Skeletal muscle satellite cell (primary cell): ENCODE data around the gene UBAP1L.
"Not testable (repeated sequence)": the region's sequence is repeated elsewhere in the genome, so short reads cannot be mapped to it uniquely, and the experiment has no call there.

Experiments used
- H3K27me3 ChIP-seq: 2 replicates; pipeline ENCODE4 v1.7.0; 2013; ENCODE audit warnings: low read length; ENCODE audit not compliant: control insufficient read depth, insufficient read depth
- H3K36me3 ChIP-seq: 2 replicates; pipeline ENCODE4 v1.7.0; 2013; ENCODE audit warnings: mild to moderate bottlenecking, control low read depth, low read length; ENCODE audit not compliant: insufficient read depth
- H3K4me1 ChIP-seq: 2 replicates; pipeline ENCODE4 v1.7.0; 2013; ENCODE audit warnings: low read length; ENCODE audit not compliant: control insufficient read depth, insufficient read depth
- H3K4me2 ChIP-seq: 2 replicates; pipeline ENCODE4 v1.7.0; 2013; ENCODE audit warnings: mild to moderate bottlenecking, low read length
- H3K4me3 ChIP-seq: 2 replicates; pipeline ENCODE4 v1.7.0; 2013; ENCODE audit warnings: low read length
- H3K9ac ChIP-seq: 2 replicates; pipeline ENCODE4 v1.7.0; 2013; ENCODE audit warnings: mild to moderate bottlenecking, low read depth, low read length, moderate library complexity
- H3K9me3 ChIP-seq: replicated peaks from 2 replicates; pipeline ENCODE4 v1.7.0; 2013; ENCODE audit warnings: mild to moderate bottlenecking, control low read depth, low read length

Gene UBAP1L

DNA sequence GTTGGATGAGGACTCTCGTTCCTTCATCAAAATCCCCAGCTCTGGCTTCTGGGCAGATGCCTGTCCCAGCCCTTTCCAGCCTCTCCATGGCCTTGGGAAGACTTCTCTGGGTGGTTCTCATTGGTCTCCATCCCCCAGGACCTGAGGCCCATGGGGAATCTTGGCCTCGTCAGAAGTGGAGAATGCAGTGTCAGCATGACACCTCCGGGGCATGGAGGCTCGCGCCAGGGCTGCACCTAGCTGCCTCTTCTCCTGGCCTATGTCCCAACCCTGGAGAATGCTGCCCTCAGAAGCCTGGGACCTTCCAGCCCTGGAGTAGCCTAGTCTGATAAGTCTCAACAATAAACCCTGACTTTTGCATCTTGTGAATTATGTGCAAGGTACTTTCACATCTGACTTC lies 35.4 kb downstream of the UBAP1L start:
- no peak overlapping the region for H3K4me3 ChIP-seq
- H3K9ac ChIP-seq, result no peak overlapping the region
- H3K4me1 ChIP-seq, result no peaks in the 10 kb centered on the region
- H3K27me3 ChIP-seq, result peaks cover 61% of the 10 kb centered on the region
- H3K36me3 ChIP-seq, result no peaks in the 10 kb centered on the region
- H3K4me2 ChIP-seq, result no peak overlapping the region
- H3K9me3 ChIP-seq, result no peaks in the 10 kb centered on the region

DNA sequence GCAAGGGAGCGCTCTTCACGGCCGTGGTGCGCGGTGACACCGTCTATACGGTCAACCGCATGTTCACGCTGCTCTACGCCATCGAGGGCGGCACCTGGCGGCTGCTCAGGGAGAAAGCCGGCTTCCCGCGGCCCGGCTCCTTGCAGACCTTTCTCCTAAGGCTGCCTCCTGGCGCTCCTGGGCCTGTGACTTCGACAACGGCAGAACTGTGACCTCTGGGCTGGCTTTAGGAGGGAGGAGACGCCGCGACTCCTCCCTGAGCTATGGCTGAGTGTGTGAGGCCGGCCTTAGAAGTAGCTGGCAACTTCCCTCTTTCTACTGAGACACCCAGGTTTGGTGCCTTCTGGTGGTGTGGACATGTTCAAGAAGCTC lies 37.0 kb downstream of the UBAP1L start:
- H3K36me3 ChIP-seq, result no peaks in the 10 kb centered on the region
- H3K4me2 ChIP-seq, result peak overlapping the region; percentile 52
- H3K9ac ChIP-seq, result no peak overlapping the region
- H3K4me3 ChIP-seq, result no peak overlapping the region
- peaks cover 47% of the 10 kb centered on the region for H3K27me3 ChIP-seq
- H3K4me1 ChIP-seq, result no peaks in the 10 kb centered on the region
- H3K9me3 ChIP-seq, result no peaks in the 10 kb centered on the region

DNA sequence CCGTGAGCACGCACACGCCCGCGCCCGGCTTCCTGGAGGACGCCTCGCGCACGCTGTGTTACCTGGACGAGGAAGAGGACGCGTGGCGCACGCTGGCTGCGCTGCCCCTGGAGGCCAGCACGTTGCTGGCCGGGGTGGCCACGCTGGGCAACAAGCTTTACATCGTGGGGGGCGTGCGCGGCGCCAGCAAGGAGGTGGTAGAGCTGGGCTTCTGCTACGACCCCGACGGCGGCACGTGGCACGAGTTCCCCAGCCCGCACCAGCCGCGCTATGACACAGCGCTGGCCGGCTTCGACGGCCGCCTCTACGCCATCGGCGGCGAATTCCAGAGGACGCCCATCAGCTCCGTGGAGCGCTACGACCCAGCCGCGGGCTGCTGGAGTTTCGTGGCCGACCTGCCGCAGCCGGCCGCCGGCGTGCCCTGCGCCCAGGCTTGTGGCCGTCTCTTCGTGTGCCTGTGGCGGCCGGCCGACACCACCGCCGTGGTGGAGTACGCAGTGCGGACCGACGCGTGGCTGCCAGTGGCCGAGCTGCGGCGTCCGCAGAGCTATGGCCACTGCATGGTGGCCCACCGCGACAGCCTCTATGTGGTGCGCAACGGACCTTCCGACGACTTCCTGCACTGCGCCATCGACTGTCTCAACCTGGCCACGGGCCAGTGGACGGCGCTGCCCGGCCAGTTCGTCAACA lies 37.6 kb downstream of the UBAP1L start:
- H3K4me3 ChIP-seq, result no peak overlapping the region
- H3K4me2 ChIP-seq, result peak overlapping the region; percentile 52
- H3K9me3 ChIP-seq, result no peaks in the 10 kb centered on the region
- H3K36me3 ChIP-seq, result no peaks in the 10 kb centered on the region
- no peak overlapping the region for H3K9ac ChIP-seq
- peaks cover 42% of the 10 kb centered on the region for H3K27me3 ChIP-seq
- no peaks in the 10 kb centered on the region for H3K4me1 ChIP-seq

DNA sequence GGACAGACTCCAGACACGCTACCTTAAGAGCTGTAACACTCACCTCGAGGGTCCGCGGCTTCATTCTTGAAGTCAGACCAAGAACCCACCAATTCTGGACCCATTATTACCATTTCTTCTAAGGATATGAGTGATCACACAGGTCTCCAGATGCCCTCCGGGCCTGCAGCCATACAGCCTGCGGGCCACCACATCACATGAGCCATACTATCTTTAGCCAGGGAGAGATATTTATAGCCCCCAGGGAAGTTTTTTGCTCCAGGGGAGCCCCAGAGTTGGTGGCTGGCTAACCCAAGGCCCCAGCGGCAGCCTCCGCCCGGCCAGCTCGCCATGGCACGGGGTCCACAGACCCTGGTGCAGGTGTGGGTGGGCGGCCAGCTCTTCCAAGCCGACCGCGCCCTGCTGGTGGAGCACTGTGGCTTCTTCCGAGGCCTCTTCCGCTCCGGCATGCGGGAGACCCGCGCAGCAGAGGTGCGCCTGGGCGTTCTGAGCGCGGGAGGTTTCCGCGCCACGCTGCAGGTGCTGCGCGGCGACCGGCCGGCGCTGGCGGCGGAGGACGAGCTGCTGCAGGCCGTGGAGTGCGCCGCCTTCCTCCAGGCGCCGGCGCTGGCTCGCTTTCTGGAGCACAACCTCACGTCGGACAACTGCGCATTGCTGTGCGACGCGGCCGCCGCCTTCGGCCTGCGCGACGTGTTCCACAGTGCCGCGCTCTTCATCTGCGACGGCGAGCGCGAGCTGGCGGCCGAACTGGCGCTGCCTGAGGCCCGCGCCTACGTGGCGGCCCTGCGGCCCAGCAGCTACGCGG lies 38.3 kb downstream of the UBAP1L start, which contains the start of gene KBTBD13:
TSS of gene KBTBD13 (plus strand) at position 261 of the 805 bp plus-strand sequence. CDS start at position 331, 70 bp downstream.
- peaks cover 37% of the 10 kb centered on the region for H3K27me3 ChIP-seq
- no peaks in the 10 kb centered on the region for H3K9me3 ChIP-seq
- H3K36me3 ChIP-seq, result no peaks in the 10 kb centered on the region
- no peak within 1 kb of the TSS for H3K4me2 ChIP-seq
- no peaks in the 10 kb centered on the region for H3K4me1 ChIP-seq
- H3K9ac ChIP-seq, result no peak within 1 kb of the TSS
- H3K4me3 ChIP-seq, result no peak within 1 kb of the TSS

DNA sequence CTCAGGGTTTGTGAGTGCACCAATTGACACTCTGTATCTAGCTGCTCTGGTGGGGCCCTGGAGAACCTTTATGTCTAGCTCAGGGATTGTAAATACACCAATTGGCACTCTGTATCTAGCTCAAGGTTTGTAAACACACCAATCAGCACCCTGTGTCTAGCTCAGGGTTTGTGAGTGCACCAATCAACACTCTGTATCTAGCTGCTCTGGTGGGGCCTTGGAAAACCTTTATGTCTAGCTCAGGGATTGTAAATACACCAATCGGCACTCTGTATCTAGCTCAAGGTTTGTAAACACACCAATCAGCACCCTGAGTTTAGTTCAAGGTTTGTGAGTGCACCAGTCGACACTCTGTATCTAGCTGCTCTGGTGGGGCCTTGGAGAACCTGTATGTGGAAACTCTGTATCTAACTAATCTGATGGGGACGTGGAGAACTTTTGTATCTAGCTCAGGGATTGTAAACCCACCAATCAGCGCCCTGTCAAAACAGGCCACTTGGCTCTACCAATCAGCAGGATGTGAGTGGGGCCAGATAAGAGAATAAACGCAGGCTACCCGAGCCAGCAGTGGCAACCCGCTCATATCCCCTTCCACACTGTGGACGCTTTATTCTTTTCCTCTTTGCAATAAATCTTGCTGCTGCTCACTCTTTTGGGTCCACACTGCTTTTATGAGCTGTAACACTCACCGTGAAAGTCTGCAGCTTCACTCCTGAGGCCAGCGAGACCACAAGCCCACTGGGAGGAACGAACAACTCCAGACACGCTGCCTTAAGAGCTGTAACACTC lies 39.2 kb downstream of the UBAP1L start:
- H3K4me3 ChIP-seq, H3K9ac ChIP-seq, H3K4me1 ChIP-seq, H3K36me3 ChIP-seq, H3K9me3 ChIP-seq, H3K4me2 ChIP-seq: not testable (repeated sequence)
- H3K27me3 ChIP-seq, result peaks cover 33% of the 10 kb centered on the region

DNA sequence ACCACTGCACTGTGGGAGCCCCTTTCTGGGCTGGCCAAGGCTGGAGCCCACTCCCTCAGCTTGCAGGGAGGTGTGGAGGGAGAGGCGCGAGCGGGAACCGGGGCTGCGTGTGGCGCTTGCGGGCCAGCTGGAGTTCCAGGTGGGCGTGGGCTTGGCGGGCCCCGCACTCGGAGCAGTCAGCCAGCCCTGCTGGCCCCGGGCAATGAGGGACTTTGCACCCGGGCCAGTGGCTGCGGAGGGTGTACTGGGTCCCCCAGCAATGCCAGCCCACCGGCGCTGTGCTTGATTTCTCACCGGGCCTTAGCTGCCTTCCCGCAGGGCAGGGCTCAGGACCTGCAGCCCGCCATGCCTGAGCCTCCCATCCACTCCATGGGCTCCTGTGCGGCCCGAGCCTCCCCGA lies 40.1 kb downstream of the UBAP1L start:
- H3K36me3 ChIP-seq, H3K4me2 ChIP-seq: not testable (repeated sequence)

DNA sequence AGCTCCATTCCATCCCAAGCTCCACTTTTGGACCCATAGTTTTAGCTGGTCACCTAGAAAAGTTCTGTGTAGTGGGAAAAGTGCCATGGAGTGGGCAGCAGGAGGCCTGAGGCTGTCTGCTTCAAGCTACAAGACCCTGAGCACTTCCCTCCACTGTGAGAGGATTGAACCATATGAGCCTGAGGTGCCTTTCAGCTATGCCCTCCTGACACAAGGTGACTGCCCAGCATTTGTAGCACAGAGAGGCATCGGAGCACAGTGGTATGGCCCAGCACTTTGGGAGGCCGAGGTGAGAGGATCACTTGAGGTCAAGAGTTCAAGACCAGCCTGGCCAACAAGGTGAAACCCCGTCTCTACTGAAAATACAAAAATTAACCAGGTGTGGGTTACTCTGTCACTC lies 42.4 kb downstream of the UBAP1L start:
- H3K9me3 ChIP-seq, result no peaks in the 10 kb centered on the region
- H3K4me2 ChIP-seq, result no peak overlapping the region
- no peak overlapping the region for H3K4me3 ChIP-seq
- H3K4me1 ChIP-seq, result peaks cover 17% of the 10 kb centered on the region
- peaks cover 14% of the 10 kb centered on the region for H3K27me3 ChIP-seq
- H3K36me3 ChIP-seq, result no peaks in the 10 kb centered on the region
- H3K9ac ChIP-seq, result no peak overlapping the region

More for the DNA sequence above, 40.1 kb downstream of the UBAP1L start:
- peaks cover 30% of the 10 kb centered on the region for H3K27me3 ChIP-seq
- H3K9me3 ChIP-seq, H3K4me1 ChIP-seq, H3K9ac ChIP-seq, H3K4me3 ChIP-seq: not testable (repeated sequence)

DNA sequence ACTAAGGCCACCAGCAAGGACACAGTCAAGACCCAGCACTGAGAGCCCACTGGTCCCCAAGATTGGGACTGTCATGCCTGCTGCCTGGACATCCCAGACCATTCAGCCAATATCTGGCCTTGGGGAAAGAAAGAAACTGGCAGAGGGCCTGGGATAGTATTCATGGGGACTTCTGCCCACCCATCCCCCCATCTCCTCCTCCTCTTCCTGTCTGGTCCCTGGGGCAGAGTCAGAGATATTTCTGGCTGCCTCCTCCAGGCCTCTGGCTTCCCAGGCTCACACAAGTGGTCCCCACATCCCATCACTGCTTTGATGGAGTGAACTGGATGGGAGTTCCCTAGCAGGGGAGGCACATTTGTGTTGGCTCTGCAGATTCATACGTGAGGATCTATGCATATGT lies 43.0 kb downstream of the UBAP1L start:
- no peaks in the 10 kb centered on the region for H3K9me3 ChIP-seq
- no peak overlapping the region for H3K4me2 ChIP-seq
- H3K4me3 ChIP-seq, result no peak overlapping the region
- H3K27me3 ChIP-seq, result peaks cover 20% of the 10 kb centered on the region
- H3K4me1 ChIP-seq, result peaks cover 17% of the 10 kb centered on the region
- H3K36me3 ChIP-seq, result no peaks in the 10 kb centered on the region
- H3K9ac ChIP-seq, result no peak overlapping the region

DNA sequence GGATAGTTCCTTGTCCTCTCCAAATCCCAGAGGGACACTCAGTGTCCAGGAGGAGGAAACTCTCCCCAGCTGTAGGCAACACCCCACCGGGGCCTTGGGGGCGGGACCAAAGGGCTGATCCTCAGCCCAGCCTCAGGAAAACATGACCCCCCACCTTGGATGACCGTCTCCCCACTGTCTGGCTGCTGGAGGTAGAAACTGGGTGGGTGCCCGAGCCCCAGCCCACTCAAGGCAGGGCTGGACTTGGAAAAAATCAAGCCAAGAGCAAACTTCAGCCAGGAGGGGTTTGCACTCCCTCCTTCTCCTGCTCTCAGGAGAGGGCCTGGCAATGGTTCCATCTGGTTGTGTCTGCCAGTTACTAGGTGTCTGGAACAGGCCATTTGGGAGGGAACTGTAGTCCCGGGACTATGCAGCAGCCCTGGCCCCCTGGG lies 43.6 kb downstream of the UBAP1L start:
- Histone ChIP-seq H3K4me1 (peaks cover 17% of the 10 kb centered on the region), H3K4me3 (no peak overlapping the region), H3K4me2 (no peak overlapping the region), H3K36me3 (no peaks in the 10 kb centered on the region), H3K27me3 (peaks cover 26% of the 10 kb centered on the region), H3K9ac (no peak overlapping the region), H3K9me3 (no peaks in the 10 kb centered on the region)

DNA sequence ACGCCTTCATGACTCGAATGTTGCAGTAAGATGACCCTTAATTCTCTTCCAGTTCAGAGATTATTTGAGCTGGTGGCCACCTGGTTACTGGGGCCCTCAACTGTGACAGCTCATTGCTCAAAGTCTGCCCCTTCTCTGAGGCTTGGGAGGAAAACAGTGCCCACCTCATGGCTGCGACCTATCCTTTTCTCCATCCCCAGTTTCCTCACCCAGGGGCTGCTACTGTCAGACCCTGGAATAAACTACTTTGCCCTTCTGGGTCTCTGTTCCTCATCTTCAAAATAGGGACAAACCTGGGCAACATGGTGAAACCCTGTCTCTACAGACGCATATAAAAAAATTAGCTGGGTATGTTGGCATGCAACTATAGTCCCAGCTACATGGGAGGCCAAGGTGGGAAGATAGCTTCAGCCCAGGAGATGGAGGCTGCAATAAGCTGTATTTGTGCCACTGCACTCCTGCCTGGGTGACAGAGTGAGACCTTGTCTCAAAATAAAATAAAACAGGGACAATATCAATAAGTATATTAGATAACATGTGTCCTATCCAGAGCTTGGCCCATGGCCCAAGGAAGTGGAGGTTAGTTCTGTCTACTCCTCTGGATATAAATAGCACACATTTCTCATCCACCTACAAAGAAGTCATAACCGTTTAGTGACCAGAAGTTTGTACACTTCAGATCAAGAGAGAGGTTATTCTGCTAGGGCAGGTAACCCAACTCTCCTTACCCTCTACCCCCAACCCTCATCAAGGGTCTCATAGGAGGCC lies 45.0 kb downstream of the UBAP1L start:
- no peak overlapping the region for H3K4me3 ChIP-seq
- peaks cover 40% of the 10 kb centered on the region for H3K27me3 ChIP-seq
- no peak overlapping the region for H3K4me2 ChIP-seq
- H3K9ac ChIP-seq, result no peak overlapping the region
- no peaks in the 10 kb centered on the region for H3K9me3 ChIP-seq
- no peaks in the 10 kb centered on the region for H3K36me3 ChIP-seq
- H3K4me1 ChIP-seq, result peaks cover 17% of the 10 kb centered on the region

DNA sequence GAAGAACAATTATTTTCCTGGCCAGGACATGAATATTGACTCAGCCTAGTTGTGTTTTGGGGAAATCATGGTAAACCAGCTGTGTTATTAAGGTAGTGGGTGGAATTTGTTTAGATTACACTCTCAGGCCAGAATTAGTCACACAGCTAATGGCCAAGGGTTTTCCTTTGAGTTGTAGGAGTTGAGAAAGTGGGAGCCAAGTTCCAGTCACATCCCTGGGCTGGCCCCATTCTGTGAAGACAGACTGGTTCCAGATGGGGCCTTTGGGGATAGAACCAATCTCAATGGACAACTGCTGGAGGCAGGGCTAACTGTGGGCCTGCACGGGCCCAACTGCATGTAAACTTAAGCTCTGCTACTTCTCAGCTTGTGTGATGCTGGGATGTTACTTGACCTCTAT lies 45.8 kb downstream of the UBAP1L start:
- H3K4me3 ChIP-seq, result no peak overlapping the region
- H3K27me3 ChIP-seq, result peaks cover 43% of the 10 kb centered on the region
- H3K9me3 ChIP-seq, result no peaks in the 10 kb centered on the region
- no peaks in the 10 kb centered on the region for H3K36me3 ChIP-seq
- H3K9ac ChIP-seq, result no peak overlapping the region
- H3K4me1 ChIP-seq, result peaks cover 17% of the 10 kb centered on the region
- no peak overlapping the region for H3K4me2 ChIP-seq
